ENCODE measurements around the gene ATF6.

Gene ATF6

GRCh38 chr1:161864577-161864976, 98.5 kb downstream of the ATF6 start:
- intact Hi-C loops (cut with DNase I): no loop called here

DNA sequence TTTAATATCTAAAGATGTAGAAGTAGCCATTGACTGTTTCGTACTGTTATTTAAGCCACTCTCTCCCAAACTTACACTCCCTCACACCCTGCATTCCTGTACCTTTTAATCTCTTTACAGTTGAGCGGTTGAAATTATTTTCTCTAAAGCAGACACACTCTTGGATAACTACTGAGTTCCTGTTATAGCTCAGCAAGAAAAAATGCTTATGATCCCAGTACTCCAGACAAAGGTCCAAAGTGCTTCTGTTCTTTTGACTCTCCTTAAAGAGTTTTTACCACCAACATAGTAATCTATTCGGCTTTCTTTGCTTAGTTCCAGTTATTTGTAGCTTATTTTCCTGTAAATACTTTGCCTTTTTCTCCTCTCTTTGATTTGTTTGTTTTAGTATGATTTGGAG, 100.1 kb downstream of the ATF6 start:
- intact Hi-C loops (cut with DNase I): no loop called here
- DNase-seq: no peak

More at GRCh38 chr1:161864577-161864976, 98.5 kb downstream of the ATF6 start:
- DNase-seq: peak in 20 of 42 donors; percentile 2 to 56 (median 23)

DNA sequence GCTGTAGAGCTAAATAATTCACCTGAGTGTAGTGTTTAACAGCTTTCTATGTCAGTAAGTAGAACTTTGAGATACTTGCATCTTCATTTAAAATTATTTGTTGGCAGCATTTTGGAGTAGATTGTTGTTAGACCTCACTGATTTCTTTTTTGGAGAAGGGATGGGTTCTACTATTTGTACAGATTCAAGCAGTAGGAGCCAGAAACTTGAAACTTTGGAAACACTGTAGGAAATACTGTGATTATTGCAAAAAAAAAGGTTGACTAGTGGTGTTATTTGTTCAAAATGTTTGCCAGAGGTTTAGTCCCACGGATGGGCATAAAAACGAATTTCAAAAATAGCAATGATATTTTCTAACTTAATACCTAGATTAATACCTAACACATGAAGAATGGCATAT, 102.7 kb downstream of the ATF6 start:
- intact Hi-C loops (cut with DNase I): no loop called here
- no peak for DNase-seq

DNA sequence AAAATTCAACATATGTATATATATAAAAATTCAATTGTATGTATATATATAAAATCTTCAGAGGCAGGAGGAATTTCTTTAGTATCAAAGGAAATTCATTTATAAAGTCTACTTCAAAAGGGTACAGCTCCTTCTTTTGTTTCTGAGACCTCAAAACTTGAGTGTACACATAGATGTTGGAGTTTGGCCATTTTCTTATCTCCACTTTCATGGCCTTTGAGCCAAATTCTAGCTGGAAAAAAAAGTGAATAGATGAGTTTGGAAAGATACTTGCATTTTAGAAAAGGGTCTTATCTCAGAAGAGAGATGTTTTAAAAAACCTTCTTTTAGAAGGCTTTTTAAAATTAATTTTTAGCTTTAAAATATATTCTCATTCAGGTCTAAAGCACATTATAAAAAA, 103.2 kb downstream of the ATF6 start:
- intact Hi-C loops (cut with DNase I): no loop called here
- DNase-seq: no peak

DNA sequence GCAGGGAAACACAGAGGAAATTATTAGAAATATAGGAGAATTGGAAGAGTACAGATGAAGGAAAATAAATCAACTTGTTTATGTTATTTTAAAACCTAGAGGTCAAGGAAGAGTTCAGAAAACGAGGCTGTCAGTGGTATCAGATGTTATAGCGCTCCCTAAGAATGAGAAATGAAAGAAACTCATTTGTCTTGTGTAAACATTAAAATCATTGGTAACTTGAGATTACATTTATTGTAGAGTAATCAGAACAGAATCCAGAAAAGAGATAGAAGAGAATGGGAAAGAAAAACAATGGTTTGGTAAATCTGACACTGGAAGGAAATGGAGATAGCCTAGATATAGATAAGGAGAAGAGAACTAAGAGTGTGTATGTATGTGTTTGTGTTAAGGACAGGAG, 106.4 kb downstream of the ATF6 start:
- DNase-seq: no peak
- intact Hi-C loops (cut with DNase I): no loop called here

DNA sequence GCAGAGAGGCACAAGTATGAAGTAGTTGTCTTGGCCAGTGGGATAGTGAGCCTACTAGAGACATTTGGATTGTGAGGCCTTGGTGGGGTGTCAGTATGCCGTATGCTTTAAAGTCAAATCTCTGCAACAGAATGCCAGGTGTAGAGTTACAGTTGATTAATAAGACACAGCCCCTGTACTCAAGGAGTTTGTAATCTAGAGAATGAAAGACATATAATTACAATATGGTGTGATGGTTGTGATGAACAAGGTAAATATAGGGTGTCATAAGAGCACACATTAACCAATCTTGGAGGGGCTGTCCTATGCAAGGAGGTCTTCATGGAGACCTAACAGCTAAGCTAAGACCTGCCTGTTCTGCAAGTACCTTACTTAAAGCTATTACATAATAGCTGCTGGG, 113.1 kb downstream of the ATF6 start:
- intact Hi-C loops (cut with DNase I): no loop called here
- no peak for DNase-seq

DNA sequence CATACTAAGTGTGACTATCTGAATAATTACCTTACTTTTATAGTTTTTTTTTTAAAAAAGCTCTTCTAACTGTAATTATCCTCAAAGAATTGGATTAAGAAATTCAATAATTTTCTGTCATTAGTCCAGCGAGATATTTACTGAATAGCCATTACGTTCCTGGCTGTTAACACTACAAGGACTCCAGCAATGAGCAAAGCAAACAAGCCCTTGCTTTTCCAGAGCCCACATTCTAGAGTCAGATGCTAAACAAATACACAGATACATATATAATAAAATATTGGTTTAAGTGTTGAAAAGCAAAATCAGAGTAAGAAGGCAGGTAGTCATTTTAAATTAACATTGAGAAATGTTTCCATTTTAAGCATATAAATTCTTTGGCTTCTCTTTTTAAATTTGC, 118.4 kb downstream of the ATF6 start:
- DNase-seq: no peak
- intact Hi-C loops (cut with DNase I): no loop called here

DNA sequence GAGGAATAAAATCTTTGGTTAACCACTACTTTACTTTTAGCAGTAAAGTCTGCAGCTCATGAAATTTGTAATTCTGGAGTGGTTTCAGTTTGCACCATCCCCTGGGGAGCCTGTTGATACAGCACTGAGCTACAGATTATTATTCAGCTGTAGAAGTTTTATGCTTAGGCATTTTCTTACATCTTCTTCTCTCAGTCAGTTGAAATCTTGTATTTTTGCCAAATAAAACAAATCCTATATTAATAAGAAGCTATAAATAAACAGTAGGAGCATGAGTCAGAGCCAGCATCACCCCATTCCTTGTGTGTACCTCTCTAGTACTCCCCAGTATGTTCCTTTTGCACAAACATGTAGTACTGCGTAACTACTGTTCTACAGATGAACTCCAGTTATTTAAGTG, 118.9 kb downstream of the ATF6 start:
- no peak for DNase-seq
- intact Hi-C loops (cut with DNase I): no loop called here

- peak in 1 of 42 donors; percentile 19 for DNase-seq
- intact Hi-C loops (cut with DNase I): no loop called here
Measured at GRCh38 chr1:161885759-161886158, 119.6 kb downstream of the ATF6 start.

- intact Hi-C loops (cut with DNase I): no loop called here
- no peak for DNase-seq
Measured at GRCh38 chr1:161886589-161886988, 120.5 kb downstream of the ATF6 start.

GRCh38 chr1:161887730-161888287, 121.7 kb downstream of the ATF6 start:
- DNase-seq: no peak
- intact Hi-C loops (cut with DNase I): no loop called here

DNA sequence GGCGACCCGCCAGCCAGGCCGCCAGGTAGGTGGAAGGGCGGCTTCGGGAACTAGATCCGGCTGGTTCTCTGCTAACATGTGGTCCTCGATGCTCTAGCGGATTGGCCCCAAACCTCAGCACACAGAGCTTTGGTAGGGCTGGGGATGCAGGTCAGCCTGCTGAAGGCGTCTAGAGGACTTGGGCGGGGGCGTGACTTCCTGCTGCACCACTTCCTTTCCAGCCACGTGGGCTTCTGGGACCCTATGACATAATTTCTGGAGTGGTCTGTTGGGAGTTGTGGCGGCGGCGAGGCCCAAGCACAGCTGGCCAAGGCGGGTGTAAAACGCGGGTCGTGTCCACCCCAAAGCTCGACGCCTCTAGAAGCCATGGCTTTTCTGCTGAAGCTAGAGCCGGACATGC, 124.5 kb downstream of the ATF6 start:
- DNase-seq: no peak

DNA sequence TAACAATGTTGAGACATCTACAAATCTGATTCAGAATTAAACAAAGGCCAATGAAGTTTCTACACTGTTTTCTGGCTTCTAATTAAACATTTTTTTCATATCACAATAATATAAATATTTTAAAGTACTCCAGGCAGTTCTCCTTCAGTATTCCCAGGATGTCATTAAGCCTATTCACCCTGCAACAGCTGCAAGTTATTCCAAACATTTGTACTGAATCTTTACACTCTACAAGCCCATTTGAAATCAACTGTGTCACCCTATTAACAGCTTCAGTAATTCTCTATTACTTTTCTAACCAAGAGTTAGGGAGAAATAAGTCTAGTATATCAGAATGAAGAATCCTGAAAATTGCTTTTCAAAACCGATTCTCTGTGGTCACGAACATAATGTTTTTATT, 133.0 kb downstream of the ATF6 start:
- DNase-seq: no peak
- intact Hi-C loops (cut with DNase I): no loop called here

More for the DNA sequence above, 124.5 kb downstream of the ATF6 start:
- intact Hi-C loops (cut with DNase I): no loop called here

DNA sequence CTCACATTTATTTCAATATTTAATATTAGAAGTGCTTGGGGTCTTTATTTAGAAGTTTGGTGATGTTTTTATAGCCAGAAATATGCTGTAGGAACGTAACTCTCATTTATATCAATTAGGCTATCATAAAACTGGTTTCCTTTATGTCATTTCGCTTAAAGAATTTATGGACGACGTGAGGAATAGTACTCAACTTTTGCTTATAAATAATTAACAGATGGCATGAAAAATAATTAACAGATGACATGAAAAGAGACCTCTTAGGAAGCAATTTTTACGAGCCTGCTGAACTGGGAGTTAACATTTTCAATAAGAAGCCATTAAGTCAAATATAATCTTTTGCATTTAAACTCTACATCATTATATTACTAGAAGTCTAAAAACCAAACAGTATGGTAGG, 134.0 kb downstream of the ATF6 start:
- DNase-seq: no peak
- intact Hi-C loops (cut with DNase I): no loop called here

DNA sequence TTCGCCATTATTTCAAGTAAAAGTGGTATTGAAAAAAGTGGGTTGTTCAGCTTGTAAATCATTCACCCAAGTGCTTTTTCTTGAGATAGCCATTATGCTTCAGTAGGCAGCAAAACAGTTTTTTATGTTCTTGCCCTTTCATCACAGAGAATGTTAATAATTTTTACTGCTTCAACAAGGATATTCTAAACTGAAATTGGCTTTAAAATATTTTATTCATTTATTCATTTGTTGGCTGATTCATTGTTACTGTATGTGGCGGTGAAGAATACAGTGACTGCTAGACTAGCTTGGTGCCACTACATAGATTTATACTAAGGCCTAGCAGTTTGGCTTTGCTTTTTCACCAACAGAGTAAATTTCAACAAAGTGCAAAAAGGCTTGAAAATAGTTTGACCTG, 136.1 kb downstream of the ATF6 start:
- no peak for DNase-seq
- intact Hi-C loops (cut with DNase I): no loop called here

- no peak for DNase-seq
- intact Hi-C loops (cut with DNase I): no loop called here
Measured at GRCh38 chr1:161905269-161905884, 139.3 kb downstream of the ATF6 start.

DNA sequence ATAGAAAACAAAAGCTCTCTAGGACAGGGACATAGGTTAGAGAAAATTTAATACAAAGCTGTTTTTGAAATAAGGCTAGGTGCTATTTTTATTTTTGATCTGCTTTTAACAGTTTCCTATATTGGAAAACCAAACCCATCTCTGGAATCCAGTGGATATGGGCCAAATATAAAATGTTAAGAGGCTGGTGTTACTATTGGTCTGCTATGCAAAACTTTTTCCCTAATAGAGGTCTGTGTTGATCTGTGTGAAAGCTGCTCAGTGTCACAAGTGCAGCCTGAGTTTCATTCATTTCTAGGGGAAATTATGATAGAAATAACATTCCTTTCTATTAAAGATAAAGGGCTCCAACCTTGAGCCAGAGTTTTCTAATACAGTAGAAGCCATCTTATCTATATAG, 141.1 kb downstream of the ATF6 start:
- no peak for DNase-seq
- intact Hi-C loops (cut with DNase I): no loop called here

- DNase-seq: no peak
- intact Hi-C loops (cut with DNase I): no loop called here
Measured at GRCh38 chr1:161908264-161908663, 142.1 kb downstream of the ATF6 start.

DNA sequence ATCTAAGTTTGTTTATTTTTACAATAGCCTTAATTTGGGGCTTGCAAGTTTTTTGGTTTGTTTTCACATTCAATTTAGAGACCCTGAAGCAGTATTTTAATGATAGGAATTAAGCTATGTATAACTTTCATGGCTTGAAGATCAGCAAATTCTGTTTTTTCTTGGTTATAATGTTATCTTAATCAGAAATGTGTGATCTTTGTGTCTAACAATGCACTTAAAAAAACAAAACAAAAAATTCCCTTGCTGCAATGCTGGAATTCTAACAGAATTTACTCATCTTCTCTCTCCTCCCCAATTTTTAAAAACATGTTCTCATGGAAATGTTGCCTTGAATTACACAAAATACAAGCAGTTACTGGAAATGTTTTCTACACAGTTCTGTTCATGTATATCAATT, 144.5 kb downstream of the ATF6 start:
- no peak for DNase-seq
- intact Hi-C loops (cut with DNase I): no loop called here

- intact Hi-C loops (cut with DNase I): no loop called here
- no peak for DNase-seq
Measured at GRCh38 chr1:161913482-161914140, 147.5 kb downstream of the ATF6 start.

DNA sequence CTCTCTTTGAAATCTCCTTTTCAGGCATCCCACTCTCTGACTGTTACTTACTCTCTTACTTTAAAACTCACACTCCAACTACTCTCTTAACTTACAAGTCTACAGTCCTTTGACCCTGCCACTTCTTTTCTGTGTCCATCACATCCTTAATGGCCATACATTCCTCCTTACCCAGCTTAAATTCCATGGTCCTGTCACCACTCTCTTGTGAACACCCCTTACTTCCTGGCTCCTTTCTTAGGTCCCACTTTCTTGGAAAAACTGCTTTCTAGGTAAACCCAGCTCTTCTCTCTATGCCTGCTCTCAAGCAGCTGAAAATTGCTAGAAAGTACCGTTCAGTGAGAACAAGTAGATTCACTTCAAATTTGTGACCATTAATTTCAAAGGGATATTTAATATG, 148.5 kb downstream of the ATF6 start:
- intact Hi-C loops (cut with DNase I): no loop called here
- no peak for DNase-seq
